Muscle of leg (tissue), 11 donors: Measurements from ENCODE around the gene RNF103. TPM values are rescaled to one million over a fixed set of nuclear protein-coding genes. Genes with fewer than 3 reads are reported as not detected.

Source experiments
- DNase-seq: peaks from one replicate; pipeline ENCODE4 v3.0.0; 2013
- H3K27ac ChIP-seq: one replicate; pipeline ENCODE4 v1.5.1; 2013; ENCODE audit warnings: mild to moderate bottlenecking, low read length, control low read depth
- H3K27me3 ChIP-seq: one replicate; pipeline ENCODE4 v1.6.1; 2013; ENCODE audit warnings: low read length; ENCODE audit not compliant: control insufficient read depth, insufficient read depth
- H3K36me3 ChIP-seq: one replicate; pipeline ENCODE4 v1.6.1; 2013; ENCODE audit warnings: low read length; ENCODE audit not compliant: control insufficient read depth, insufficient read depth
- H3K4me1 ChIP-seq: one replicate; pipeline ENCODE4 v1.6.1; 2013; ENCODE audit warnings: low read length; ENCODE audit not compliant: control insufficient read depth, insufficient read depth
- H3K4me3 ChIP-seq: one replicate; pipeline ENCODE4 v1.5.1; 2013; ENCODE audit warnings: low read length, control low read depth
- H3K9me3 ChIP-seq: replicated peaks from 2 replicates; pipeline ENCODE4 v1.6.1; 2013; ENCODE audit warnings: low read depth, low read length; ENCODE audit not compliant: control insufficient read depth
- WGBS: methylation state at CpG from one replicate; pipeline ENCODE4 v1.1.5; 2013; ENCODE audit warnings: missing lambda C conversion rate; ENCODE audit not compliant: insufficient coverage; 5-methylcytosine and 5-hydroxymethylcytosine counted together
- polyA plus RNA-seq, 8 donors: library from polyadenylated mRNA; unstranded; fragments of 120-200 nt; gene quantifications; one replicate each; pipeline versions ENCODE4 v1.2.1 to v1.2.3, GENCODE V29; 2013; ENCODE audit warnings: inconsistent platforms in 1 of 8, low replicate concordance in 1 of 8; ENCODE audit not compliant: insufficient read length in 8 of 8, insufficient read depth in 1 of 8
- total RNA-seq: library from RNA; stranded (reverse); fragments of 120-200 nt; gene quantifications from one replicate; pipeline ENCODE4 v1.2.4, GENCODE V29; 2013

RNF103 gene
- total and polyA plus RNA-seq, 9 donors, result 19.7 to 35.2 (median 30.0) TPM

GRCh38 chr2:86649119-86649947, 25.7 kb upstream of the RNF103 start:
- Histone ChIP-seq H3K36me3 (no peaks in the 10 kb centered on the region), H3K4me3 (no peak overlapping the region), H3K9me3 (peaks cover 3% of the 10 kb centered on the region), H3K27me3 (no peaks in the 10 kb centered on the region), H3K4me1 (no peaks in the 10 kb centered on the region), H3K27ac (no peak overlapping the region)
- no peak for DNase-seq
- no CpG with 5 or more reads among the region's 1 CpG for WGBS

GRCh38 chr2:86648681-86649080, 25.0 kb upstream of the RNF103 start:
- Histone ChIP-seq H3K27me3 (no peaks in the 10 kb centered on the region), H3K4me1 (no peaks in the 10 kb centered on the region), H3K4me3 (no peak overlapping the region), H3K27ac (no peak overlapping the region), H3K9me3 (peaks cover 3% of the 10 kb centered on the region), H3K36me3 (no peaks in the 10 kb centered on the region)
- DNase-seq, result no peak
- no CpG with 5 or more reads among the region's 2 CpGs for WGBS

- DNase-seq, result no peak
- WGBS, result no CpG with 5 or more reads among the region's 1 CpG
- Histone ChIP-seq H3K9me3 (peaks cover 3% of the 10 kb centered on the region), H3K4me1 (no peaks in the 10 kb centered on the region), H3K27me3 (no peaks in the 10 kb centered on the region), H3K36me3 (no peaks in the 10 kb centered on the region), H3K4me3 (no peak overlapping the region), H3K27ac (no peak overlapping the region)
These were observed 23.2 kb upstream of the RNF103 start for GRCh38 chr2:86646865-86647264.

GRCh38 chr2:86646329-86646728, 22.7 kb upstream of the RNF103 start:
- H3K4me1 ChIP-seq, result no peaks in the 10 kb centered on the region
- WGBS, result 92% methylated on average over 2 of the region's 4 CpGs

GRCh38 chr2:86645752-86646151, 22.1 kb upstream of the RNF103 start:
- H3K27me3 ChIP-seq, result no peaks in the 10 kb centered on the region
- no peaks in the 10 kb centered on the region for H3K4me1 ChIP-seq
- 85% methylated on average over 2 of the region's 4 CpGs for WGBS
- no peak overlapping the region for H3K4me3 ChIP-seq
- no peak overlapping the region for H3K27ac ChIP-seq
- H3K9me3 ChIP-seq, result peaks cover 3% of the 10 kb centered on the region
- H3K36me3 ChIP-seq, result no peaks in the 10 kb centered on the region
- DNase-seq, result no peak

More at GRCh38 chr2:86646329-86646728, 22.7 kb upstream of the RNF103 start:
- Histone ChIP-seq H3K27ac (no peak overlapping the region), H3K4me3 (no peak overlapping the region), H3K9me3 (peaks cover 3% of the 10 kb centered on the region), H3K36me3 (no peaks in the 10 kb centered on the region), H3K27me3 (no peaks in the 10 kb centered on the region)
- no peak for DNase-seq

- Histone ChIP-seq H3K9me3 (peaks cover 3% of the 10 kb centered on the region), H3K4me3 (no peak overlapping the region), H3K36me3 (no peaks in the 10 kb centered on the region), H3K27ac (no peak overlapping the region), H3K4me1 (peaks cover 3% of the 10 kb centered on the region), H3K27me3 (no peaks in the 10 kb centered on the region)
- DNase-seq, result no peak
- WGBS, result no CpG with 5 or more reads among the region's 1 CpG
These were observed 15.0 kb upstream of the RNF103 start for GRCh38 chr2:86638712-86639111.

DNA sequence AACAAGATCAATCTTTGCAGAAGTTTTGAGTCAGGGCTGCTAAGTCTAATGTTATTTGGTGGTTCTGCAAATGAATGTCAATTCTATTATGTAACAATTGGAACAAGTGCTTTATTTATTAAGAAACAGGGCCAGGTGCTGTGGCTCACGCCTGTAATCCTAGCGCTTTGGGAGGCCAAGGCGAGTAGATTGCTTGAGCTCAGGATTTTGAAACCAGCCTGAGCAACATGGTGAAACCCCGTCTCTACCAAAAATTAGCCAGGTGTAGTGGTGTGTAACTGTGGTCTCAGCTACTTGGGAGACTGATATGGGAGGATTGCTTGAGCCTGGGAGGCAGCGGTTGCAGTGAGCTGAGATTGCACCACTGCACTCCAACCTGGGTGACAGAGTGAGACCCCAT, 13.2 kb upstream of the RNF103 start:
- 77% methylated on average over 4 of the region's 5 CpGs for WGBS

GRCh38 chr2:86634352-86634751, 10.7 kb upstream of the RNF103 start:
- 89% methylated on average over 5 of the region's 6 CpGs for WGBS
- H3K9me3 ChIP-seq, result peaks cover 3% of the 10 kb centered on the region
- no peak overlapping the region for H3K27ac ChIP-seq
- peaks cover 13% of the 10 kb centered on the region for H3K4me1 ChIP-seq
- H3K36me3 ChIP-seq, result no peaks in the 10 kb centered on the region
- H3K27me3 ChIP-seq, result no peaks in the 10 kb centered on the region
- no peak overlapping the region for H3K4me3 ChIP-seq
- no peak for DNase-seq

More for the DNA sequence above, 13.2 kb upstream of the RNF103 start:
- no peak for DNase-seq
- H3K4me1 ChIP-seq, result peaks cover 13% of the 10 kb centered on the region
- no peaks in the 10 kb centered on the region for H3K36me3 ChIP-seq
- no peak overlapping the region for H3K4me3 ChIP-seq
- no peaks in the 10 kb centered on the region for H3K27me3 ChIP-seq
- no peak overlapping the region for H3K27ac ChIP-seq
- peaks cover 3% of the 10 kb centered on the region for H3K9me3 ChIP-seq

DNA sequence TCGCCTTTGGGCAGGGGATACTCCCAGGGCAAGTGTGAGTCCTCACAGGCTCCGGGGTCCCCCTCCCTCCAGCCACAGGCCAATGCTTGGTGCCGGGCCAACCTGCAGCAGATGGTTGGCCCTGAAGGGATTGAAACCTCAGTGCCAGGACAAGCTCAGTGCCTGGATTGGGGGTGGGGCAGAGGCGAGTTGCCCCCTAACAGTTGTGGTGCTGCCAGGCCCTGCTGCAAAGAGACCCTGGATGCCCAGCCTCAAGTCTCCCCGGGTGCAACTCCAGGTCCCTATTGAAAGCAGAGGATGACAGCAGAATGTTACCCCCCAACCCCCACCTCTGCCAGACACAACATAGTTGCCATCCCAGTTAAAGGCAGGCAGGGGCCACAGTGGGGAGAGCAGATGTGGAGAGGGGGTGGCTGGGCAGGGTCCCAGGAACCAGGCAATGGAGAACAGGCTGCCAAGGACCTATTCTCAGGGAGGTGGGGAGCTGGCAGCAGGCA, 9.5 kb upstream of the RNF103 start:
- Histone ChIP-seq H3K4me1 (peaks cover 13% of the 10 kb centered on the region), H3K27ac (peak overlapping the region; percentile 20), H3K9me3 (peaks cover under 1% of the 10 kb centered on the region), H3K4me3 (no peak overlapping the region), H3K27me3 (no peaks in the 10 kb centered on the region), H3K36me3 (no peaks in the 10 kb centered on the region)
- 55% methylated on average over 2 of the region's 5 CpGs for WGBS
- DNase-seq, result peak; percentile 71

DNA sequence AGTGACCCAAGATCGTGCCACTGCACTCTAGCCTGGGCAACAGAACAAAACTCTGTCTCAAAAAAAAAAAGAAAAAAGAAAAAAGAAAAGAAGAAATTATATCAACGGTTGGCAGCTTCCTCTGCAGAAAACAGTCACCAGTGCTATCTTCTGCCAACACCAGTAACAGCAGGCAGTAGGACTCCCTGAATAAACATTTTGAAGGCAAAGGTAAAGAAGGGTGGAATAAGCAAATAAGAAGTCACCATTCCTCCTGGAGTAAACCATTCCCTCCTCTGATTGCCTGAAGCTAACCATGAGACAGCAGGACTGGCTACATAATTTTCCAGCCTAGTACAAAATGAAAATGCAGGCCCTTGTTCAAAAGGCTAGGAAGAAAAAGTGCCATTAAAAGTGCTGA, 9.0 kb upstream of the RNF103 start:
- Histone ChIP-seq H3K4me3 (no peak overlapping the region), H3K9me3 (no peaks in the 10 kb centered on the region), H3K27me3 (no peaks in the 10 kb centered on the region), H3K4me1 (peaks cover 13% of the 10 kb centered on the region), H3K27ac (no peak overlapping the region), H3K36me3 (no peaks in the 10 kb centered on the region)
- no peak for DNase-seq
- no CpG with 5 or more reads among the region's 2 CpGs for WGBS
